Ovary (tissue), 9 donors: ENCODE measurements around the gene NCK2. TPM values are rescaled to one million over a fixed set of nuclear protein-coding genes. Genes with fewer than 3 reads are reported as not detected.

ENCODE experiments used
- DNase-seq, 5 donors: peaks; one replicate each; pipeline ENCODE4 v3.0.0-alpha.2; 2019 to 2020
- H3K27ac ChIP-seq, 2 donors: fragments of 200-600 bp; one replicate each; pipeline versions ENCODE4 v1.5.1 to v1.8.0; 2019 to 2022
- H3K27me3 ChIP-seq: fragments of 200-600 bp; one replicate; pipeline ENCODE4 v1.8.0; 2022
- H3K36me3 ChIP-seq: fragments of 200-600 bp; sonication (generic); one replicate; pipeline ENCODE4 v1.5.1; 2019
- H3K4me1 ChIP-seq: one replicate; pipeline ENCODE4 v1.8.1; 2013; ENCODE audit warnings: mild to moderate bottlenecking, moderate library complexity; ENCODE audit not compliant: insufficient read depth
- H3K4me3 ChIP-seq: fragments of 200-600 bp; sonication (generic); one replicate; pipeline ENCODE4 v1.5.1; 2017
- H3K9me3 ChIP-seq, 2 donors: fragments of 200-600 bp in 1 of 2; sonication (generic) in 1 of 2; one replicate each; pipeline versions ENCODE4 v1.5.1 to v1.8.1; 2013 to 2019; ENCODE audit warnings: mild to moderate bottlenecking in 1 of 2, moderate library complexity in 1 of 2
- CTCF ChIP-seq, 3 donors: fragments of 450-650 bp in 2 of 3; fragments of 200-600 bp in 1 of 3; IDR thresholded peaks; one replicate each; pipeline versions ENCODE4 v1.5.1 to v1.8.0; 2016 to 2022; ENCODE audit warnings: antibody characterized with exemption in 3 of 3, mild to moderate bottlenecking in 1 of 3
- EP300 ChIP-seq: sonication (generic); formaldehyde crosslinking; IDR thresholded peaks from one replicate; pipeline ENCODE4 v1.6.1; 2017; ENCODE audit warnings: antibody characterized with exemption
- POLR2A ChIP-seq: fragments of 450-650 bp; IDR thresholded peaks from one replicate; pipeline ENCODE4 v1.6.1; 2017; ENCODE audit warnings: antibody characterized with exemption, mild to moderate bottlenecking, moderate library complexity
- WGBS, 3 donors: extraction: QIAGEN DNeasy Blood & Tissue Kit in 1 of 3; methylation state at CpG; one replicate each; pipeline versions ENCODE4 v1.1.5 to v1.1.7; 2013 to 2017; 5-methylcytosine and 5-hydroxymethylcytosine counted together
- intact Hi-C, 4 donors: fragments of 100-400 bp; cut with DNase I; formaldehyde crosslinking; loops; one replicate each; pipeline versions ENCODE4 v1.11.0 to v1.15.1; 2022 to 2023
- polyA plus RNA-seq, 2 donors: library from polyadenylated mRNA; stranded (reverse); fragments of 200-250 nt in 1 of 2; fragments of 350-450 nt in 1 of 2; fragmentation: Illumina TruSeq in 1 of 2; extraction: RNeasy Lipid Tissue Mini Kit (QIAGEN cat#74804) in 1 of 2; gene quantifications; one replicate each; pipeline ENCODE4 v1.2.3, GENCODE V29; 2013 to 2014
- total RNA-seq, 7 donors: library from RNA; depleted of rRNA in 2 of 7; stranded (reverse); fragments of >200 nt in 2 of 7; fragmentation: NEBNext Ultra II Directional in 3 of 7; extraction: Animal tissue kit (Norgen Biotek cat#: 25700) in 3 of 7; gene quantifications; one replicate each; pipeline versions ENCODE4 v1.1.0 to v1.2.4, GENCODE V29; 2016 to 2023
- donor health status: DM: no; HTN: no; CAD: no; lungs with moderate emphysema.
- donor health status: DM: no; HTN: no; CAD: no.
- donor health status: Bipolar disorder and iron deficiency.
- donor health status: DM: yes; HTN: yes; CAD: no.
- donor health status: DM: no; HTN: no; CAD: no.
- donor health status: DM: yes; HTN: yes; CAD: no.

NCK2 gene
- total and polyA plus RNA-seq, 9 donors: 16.7 to 42.9 (median 31.2) TPM

GRCh38 chr2:105787376-105788318 lies 42.9 kb downstream of the NCK2 start:
- Histone ChIP-seq H3K27me3 (no peaks in the 10 kb centered on the region), H3K27ac (no peak overlapping the region), H3K4me3 (no peak overlapping the region), H3K4me1 (peaks cover 20% of the 10 kb centered on the region), H3K36me3 (no peaks in the 10 kb centered on the region), H3K9me3 (no peaks in the 10 kb centered on the region)
- DNase-seq: no peak
- TF ChIP-seq POLR2A: no peak
- no peak for TF ChIP-seq CTCF (IDR thresholded peaks at IDR 0.05)
- 74 to 88% (median 86%) methylated on average over 11 of the region's 11 CpGs for WGBS, 3 donors
- intact Hi-C loops: no loop called here

GRCh38 chr2:105788670-105789290 lies 44.1 kb downstream of the NCK2 start:
- Histone ChIP-seq H3K27ac (no peak overlapping the region), H3K36me3 (no peaks in the 10 kb centered on the region), H3K27me3 (no peaks in the 10 kb centered on the region), H3K9me3 (no peaks in the 10 kb centered on the region), H3K4me3 (no peak overlapping the region), H3K4me1 (peaks cover 15% of the 10 kb centered on the region)
- no peak for DNase-seq
- 60 to 65% (median 64%) methylated on average over 12 of the region's 12 CpGs for WGBS, 3 donors
- TF ChIP-seq POLR2A (no peak), EP300 (no peak), CTCF (IDR thresholded peaks at IDR 0.05) (no peak)
- intact Hi-C loops: no loop called here

- Histone ChIP-seq H3K36me3 (no peaks in the 10 kb centered on the region), H3K4me3 (no peak overlapping the region), H3K27ac (no peak overlapping the region), H3K4me1 (peaks cover 15% of the 10 kb centered on the region), H3K9me3 (no peaks in the 10 kb centered on the region), H3K27me3 (no peaks in the 10 kb centered on the region)
- intact Hi-C loops: no loop called here
- TF ChIP-seq CTCF (IDR thresholded peaks at IDR 0.05) (no peak), POLR2A (no peak), EP300 (no peak)
- WGBS, 3 donors: 61 to 71% (median 68%) methylated on average over 11 of the region's 11 CpGs
- DNase-seq: no peak
Observed at GRCh38 chr2:105789745-105790460, 45.2 kb downstream of the NCK2 start.

GRCh38 chr2:105790461-105791149 lies 45.9 kb downstream of the NCK2 start:
- H3K27me3 ChIP-seq: no peaks in the 10 kb centered on the region
- TF ChIP-seq POLR2A: no peak
- TF ChIP-seq EP300: no peak
- TF ChIP-seq CTCF (IDR thresholded peaks at IDR 0.05): no peak
- H3K4me1 ChIP-seq: peaks cover 15% of the 10 kb centered on the region
- no peak overlapping the region for H3K4me3 ChIP-seq
- no peaks in the 10 kb centered on the region for H3K9me3 ChIP-seq
- no peak overlapping the region for H3K27ac ChIP-seq
- DNase-seq: no peak
- 64 to 74% (median 72%) methylated on average over 10 of the region's 10 CpGs for WGBS, 3 donors
- H3K36me3 ChIP-seq: no peaks in the 10 kb centered on the region
- intact Hi-C loops: no loop called here
